GM23248 (cell line): ENCODE results near the gene SLC8A1. TPM values are rescaled to one million over a fixed set of nuclear protein-coding genes. Genes with fewer than 3 reads are reported as not detected.
A peak's percentile ranks its signal among the peaks of the same experiment; 100 is the strongest.

ENCODE experiments used
- DNase-seq: peaks from one replicate; pipeline ENCODE4 v3.0.0-alpha.2; 2015
- H2AFZ ChIP-seq: fragments of 200-600 bp; sonication (generic); 2 replicates; pipeline ENCODE4 v1.6.1; 2016; ENCODE audit warnings: antibody characterized with exemption
- H3F3A ChIP-seq: fragments of 200-600 bp; sonication (generic); 2 replicates; pipeline ENCODE4 v1.6.1; 2016; ENCODE audit warnings: mild to moderate bottlenecking, antibody characterized with exemption, mixed run types; ENCODE audit not compliant: insufficient read depth
- H3K27ac ChIP-seq: fragments of 200-600 bp; sonication (generic); 2 replicates; pipeline ENCODE4 v1.5.1; 2016; ENCODE audit warnings: mild to moderate bottlenecking
- H3K27me3 ChIP-seq: fragments of 200-600 bp; sonication (generic); replicated peaks from 2 replicates; pipeline ENCODE4 v1.6.1; 2016; ENCODE audit warnings: mild to moderate bottlenecking; ENCODE audit not compliant: insufficient read depth
- H3K36me3 ChIP-seq: fragments of 200-600 bp; sonication (generic); 2 replicates; pipeline ENCODE4 v1.6.1; 2016; ENCODE audit warnings: low read depth, mild to moderate bottlenecking
- H3K4me1 ChIP-seq: fragments of 200-600 bp; sonication (generic); 2 replicates; pipeline ENCODE4 v1.6.1; 2016; ENCODE audit warnings: mild to moderate bottlenecking; ENCODE audit not compliant: insufficient read depth
- H3K4me2 ChIP-seq: fragments of 200-600 bp; sonication (generic); one replicate; pipeline ENCODE4 v1.6.1; 2016; ENCODE audit warnings: mild to moderate bottlenecking; ENCODE audit not compliant: unreplicated experiment
- H3K4me3 ChIP-seq: fragments of 200-600 bp; sonication (generic); 2 replicates; pipeline ENCODE4 v1.5.1; 2016; ENCODE audit warnings: mild to moderate bottlenecking
- H3K79me2 ChIP-seq: fragments of 200-600 bp; sonication (generic); 2 replicates; pipeline ENCODE4 v1.6.1; 2016; ENCODE audit warnings: mild to moderate bottlenecking; ENCODE audit not compliant: insufficient read depth
- H3K9ac ChIP-seq: fragments of 200-600 bp; sonication (generic); 2 replicates; pipeline ENCODE4 v1.6.1; 2016; ENCODE audit warnings: mild to moderate bottlenecking
- H3K9me2 ChIP-seq: fragments of 200-600 bp; sonication (generic); 2 replicates; pipeline ENCODE4 v1.6.1; 2016; ENCODE audit warnings: mixed run types, mild to moderate bottlenecking, moderate library complexity; ENCODE audit not compliant: insufficient read depth
- H3K9me3 ChIP-seq: fragments of 200-600 bp; sonication (generic); one replicate; pipeline ENCODE4 v1.6.1; 2017; ENCODE audit warnings: low read depth
- H4K20me1 ChIP-seq: fragments of 200-600 bp; sonication (generic); 2 replicates; pipeline ENCODE4 v1.6.0; 2016; ENCODE audit not compliant: insufficient read depth
- EZH2 ChIP-seq: fragments of 200-600 bp; sonication (generic); IDR thresholded peaks from 2 replicates; pipeline ENCODE4 v1.6.1; 2018; ENCODE audit warnings: antibody characterized with exemption, mild to moderate bottlenecking; ENCODE audit not compliant: insufficient read depth, poor library complexity, severe bottlenecking
- EZH2phosphoT487 ChIP-seq: fragments of 200-600 bp; sonication (generic); IDR thresholded peaks from 2 replicates; pipeline ENCODE4 v1.6.1; 2018; ENCODE audit warnings: antibody characterized with exemption, moderate library complexity, mild to moderate bottlenecking, low read depth; ENCODE audit not compliant: insufficient read depth
- WGBS, 2 experiments: methylation state at CpG; one replicate each; pipeline ENCODE4 v1.1.6; 2015 to 2017; ENCODE audit warnings: low lambda C conversion rate in 2 of 2, low coverage in 1 of 2; ENCODE audit errors: missing lambda C conversion rate in 2 of 2; 5-methylcytosine and 5-hydroxymethylcytosine counted together
- in situ Hi-C: fragments of 300-500 bp; cut with MboI; formaldehyde crosslinking; loops from 2 replicates; pipeline ENCODE4 v1.15.0; 2020
- polyA plus RNA-seq: library from polyadenylated mRNA; unstranded; fragments of >200 nt; fragmentation: Nextera tagmentation; extraction: Ambion mirVana; gene quantifications from 2 replicates; pipeline ENCODE4 v1.2.1, GENCODE V29; 2016
- total RNA-seq: library from RNA; depleted of rRNA; stranded (reverse); fragments of >200 nt; shearing (Covaris generic); gene quantifications from 2 replicates; pipeline ENCODE4 v1.2.3, GENCODE V29; 2014

Gene SLC8A1
- total and polyA plus RNA-seq, 2 experiments from 2014 or later = 13.8 to 83.4 TPM

DNA sequence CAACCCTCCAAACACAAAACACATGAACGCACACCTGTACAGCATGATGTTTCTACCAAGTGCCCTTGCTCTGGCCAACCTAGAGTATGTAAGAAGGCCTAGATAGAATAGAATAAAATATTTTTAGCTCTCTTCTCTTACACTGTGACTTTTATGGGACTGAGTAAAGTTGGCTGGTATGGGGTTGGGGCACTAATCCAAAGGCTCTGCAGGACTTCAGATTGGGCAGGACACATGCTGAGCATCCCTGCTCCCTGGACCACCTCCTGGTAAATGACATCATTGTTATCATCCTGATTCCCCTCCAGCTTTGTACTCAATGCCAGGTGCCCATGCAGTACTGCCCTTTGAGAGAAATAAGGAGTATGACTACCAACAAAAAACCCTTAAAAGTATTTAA lies 322.2 kb downstream of the SLC8A1 start:
- Histone ChIP-seq H3K4me3 (no peak overlapping the region), H3K79me2 (no peaks in the 10 kb centered on the region), H3K9me2 (no peaks in the 10 kb centered on the region), H3K9me3 (no peaks in the 10 kb centered on the region), H3K36me3 (no peaks in the 10 kb centered on the region), H3F3A (peaks cover 26% of the 10 kb centered on the region), H3K9ac (no peak overlapping the region), H2AFZ (no peak overlapping the region), H3K27ac (no peak overlapping the region), H4K20me1 (no peaks in the 10 kb centered on the region), H3K4me1 (peaks cover 49% of the 10 kb centered on the region), H3K27me3 (no peaks in the 10 kb centered on the region), H3K4me2 (no peak overlapping the region)
- in situ Hi-C loops = no loop called here
- 97 to 100% methylated on average over 1 of the region's 1 CpG for WGBS, 2 experiments
- TF ChIP-seq EZH2phosphoT487 (no peak), EZH2 (no peak)
- no peak for DNase-seq

GRCh38 chr2:40128796-40129195 lies 323.1 kb downstream of the SLC8A1 start:
- Histone ChIP-seq H4K20me1 (no peaks in the 10 kb centered on the region), H3K36me3 (no peaks in the 10 kb centered on the region), H3K4me1 (peaks cover 58% of the 10 kb centered on the region), H3K9ac (no peak overlapping the region), H3K9me2 (no peaks in the 10 kb centered on the region), H3K27ac (peak overlapping the region; percentile 72), H3K27me3 (no peaks in the 10 kb centered on the region), H3K4me3 (no peak overlapping the region), H3K4me2 (peak overlapping the region; percentile 30), H3K79me2 (no peaks in the 10 kb centered on the region), H3K9me3 (no peaks in the 10 kb centered on the region), H2AFZ (no peak overlapping the region), H3F3A (peaks cover 36% of the 10 kb centered on the region)
- DNase-seq = peak; percentile 30
- WGBS, 2 experiments = 76 to 86% methylated on average over 1 of the region's 1 CpG
- TF ChIP-seq EZH2phosphoT487 (no peak), EZH2 (no peak)
- in situ Hi-C loops = no loop called here

DNA sequence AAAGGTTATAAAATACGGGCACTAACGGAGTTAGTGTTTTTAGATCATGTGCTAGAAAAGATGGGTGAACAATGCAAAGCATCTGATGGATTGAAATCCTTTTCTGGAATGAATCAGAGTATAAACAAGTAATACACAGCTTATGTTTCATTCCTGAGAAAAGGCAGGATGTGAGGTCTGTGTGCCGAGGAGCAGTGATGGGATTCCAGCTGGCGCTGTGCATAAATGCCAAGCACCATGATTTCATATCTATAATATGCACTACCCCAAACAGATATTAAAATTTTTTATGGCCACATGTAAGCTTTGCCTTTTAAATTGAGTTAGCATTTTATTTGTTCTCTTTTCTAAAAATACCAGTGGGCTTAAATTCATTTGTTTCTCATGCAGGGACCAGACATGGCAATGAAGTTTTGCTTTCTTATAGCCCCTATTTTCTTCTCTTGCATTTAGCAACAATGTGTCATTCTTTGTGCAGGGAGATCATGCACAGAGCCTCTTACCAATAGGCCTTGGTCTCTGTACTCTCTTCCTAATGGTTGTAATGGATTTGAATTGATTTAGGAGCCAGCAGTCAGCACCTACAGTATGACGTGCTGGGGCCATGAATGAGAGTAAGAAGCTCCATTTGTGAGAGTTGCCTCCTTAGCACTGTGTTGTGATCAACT lies 323.9 kb downstream of the SLC8A1 start:
- peak; percentile 71 for DNase-seq
- TF ChIP-seq EZH2phosphoT487 (no peak), EZH2 (no peak)
- 34 to 37% methylated on average over 5 of the region's 5 CpGs for WGBS, 2 experiments
- H2AFZ ChIP-seq = peak overlapping the region; percentile 25
- H3K9me2 ChIP-seq = no peaks in the 10 kb centered on the region
- peaks cover 66% of the 10 kb centered on the region for H3K4me1 ChIP-seq
- H3K27me3 ChIP-seq = no peaks in the 10 kb centered on the region
- H3K4me3 ChIP-seq = 0 out of 2 replicates have a peak overlapping the region, but pooled peaks have one; percentile 12
- H4K20me1 ChIP-seq = no peaks in the 10 kb centered on the region
- H3K27ac ChIP-seq = peak overlapping the region; percentile 72
- peaks cover 44% of the 10 kb centered on the region for H3F3A ChIP-seq
- H3K9me3 ChIP-seq = no peaks in the 10 kb centered on the region
- in situ Hi-C loops = no loop called here
- no peaks in the 10 kb centered on the region for H3K79me2 ChIP-seq
- peak overlapping the region; percentile 45; the same call in 1 of the 2 replicates for H3K9ac ChIP-seq
- H3K36me3 ChIP-seq = no peaks in the 10 kb centered on the region
- H3K4me2 ChIP-seq = peak overlapping the region; percentile 30

- peaks cover 71% of the 10 kb centered on the region for H3K4me1 ChIP-seq
- WGBS, 2 experiments = 65 to 70% methylated on average over 3 of the region's 3 CpGs
- no peak overlapping the region for H3K9ac ChIP-seq
- no peaks in the 10 kb centered on the region for H4K20me1 ChIP-seq
- no peaks in the 10 kb centered on the region for H3K79me2 ChIP-seq
- H3K9me2 ChIP-seq = no peaks in the 10 kb centered on the region
- no peak for DNase-seq
- H3K27me3 ChIP-seq = no peaks in the 10 kb centered on the region
- TF ChIP-seq EZH2phosphoT487 (no peak), EZH2 (no peak)
- peak overlapping the region; percentile 25 for H2AFZ ChIP-seq
- no peaks in the 10 kb centered on the region for H3K9me3 ChIP-seq
- in situ Hi-C loops = no loop called here
- no peak overlapping the region for H3K4me3 ChIP-seq
- peak overlapping the region; percentile 30 for H3K4me2 ChIP-seq
- peak overlapping the region; percentile 72 for H3K27ac ChIP-seq
- H3K36me3 ChIP-seq = no peaks in the 10 kb centered on the region
- peaks cover 45% of the 10 kb centered on the region for H3F3A ChIP-seq
Measured at GRCh38 chr2:40127146-40127545, 324.7 kb downstream of the SLC8A1 start.
